NT2/D1 (cell line): ENCODE results near the gene TBK1.

Experiments used
- SUZ12 ChIP-seq: IDR thresholded peaks from 2 replicates; pipeline ENCODE4 v1.6.1; 2011; ENCODE audit not compliant: insufficient read length, insufficient read depth; ENCODE audit errors: extremely low read depth
- YY1 ChIP-seq: IDR thresholded peaks from 2 replicates; pipeline ENCODE4 v1.6.1; 2011; ENCODE audit not compliant: insufficient read length, insufficient read depth
- ZNF274 ChIP-seq: IDR thresholded peaks from 2 replicates; pipeline ENCODE4 v1.6.1; 2011; ENCODE audit warnings: mild to moderate bottlenecking, low read depth, low read length

- TF ChIP-seq ZNF274 = no peak
- TF ChIP-seq YY1 = no peak
- no peak for TF ChIP-seq SUZ12
These were observed 33.7 kb upstream of the TBK1 start for GRCh38 chr12:64418209-64418608.
